Esophagus muscularis mucosa (tissue), 4 donors: ENCODE data around the gene DDR1. TPM values are rescaled to one million over a fixed set of nuclear protein-coding genes. Genes with fewer than 3 reads are reported as not detected.

Source experiments
- DNase-seq: peaks from one replicate; pipeline ENCODE4 v3.0.0-alpha.2; 2017; ENCODE audit errors: extremely low spot score
- H3K27ac ChIP-seq, 4 donors: fragments of 200-600 bp; sonication (generic); replicated peaks in 1 of 4; 1 replicate in 3 of 4; 2 replicates in 1 of 4; pipeline ENCODE4 v1.5.1; 2016 to 2019; ENCODE audit warnings: mild to moderate bottlenecking in 1 of 4
- H3K27me3 ChIP-seq, 4 donors: fragments of 200-600 bp; sonication (generic); one replicate each; pipeline versions ENCODE4 v1.5.1 to v1.6.0; 2016 to 2019
- H3K36me3 ChIP-seq, 4 donors: fragments of 200-600 bp; sonication (generic); one replicate each; pipeline ENCODE4 v1.5.1; 2016 to 2019
- H3K4me1 ChIP-seq, 4 donors: fragments of 200-600 bp; sonication (generic); one replicate each; pipeline ENCODE4 v1.5.1; 2016 to 2019
- H3K4me3 ChIP-seq, 4 donors: fragments of 200-600 bp; sonication (generic); 1 replicate in 2 of 4; 2 replicates in 2 of 4; pipeline ENCODE4 v1.5.1; 2016 to 2019; ENCODE audit warnings: mild to moderate bottlenecking in 4 of 4, moderate library complexity in 1 of 4
- H3K9me3 ChIP-seq, 4 donors: fragments of 200-600 bp; sonication (generic); 1 replicate in 3 of 4; 2 replicates in 1 of 4; pipeline ENCODE4 v1.5.1; 2016 to 2019
- EP300 ChIP-seq: sonication (generic); formaldehyde crosslinking; IDR thresholded peaks from one replicate; pipeline ENCODE4 v1.6.1; 2017; ENCODE audit warnings: antibody characterized with exemption
- POLR2A ChIP-seq: fragments of 450-650 bp; IDR thresholded peaks from one replicate; pipeline ENCODE4 v1.6.1; 2017; ENCODE audit warnings: antibody characterized with exemption, moderate library complexity, mild to moderate bottlenecking, low read depth
- POLR2AphosphoS5 ChIP-seq, 2 donors: sonication (generic); formaldehyde crosslinking; IDR thresholded peaks; one replicate each; pipeline ENCODE4 v1.6.1; 2017; ENCODE audit warnings: antibody characterized with exemption in 2 of 2
- WGBS: methylation state at CpG from one replicate; pipeline ENCODE4 v1.1.5; 2018; 5-methylcytosine and 5-hydroxymethylcytosine counted together
- intact Hi-C: fragments of 100-400 bp; cut with DNase I; formaldehyde crosslinking; loops from one replicate; pipeline ENCODE4 v1.15.1; 2023
- total RNA-seq, 4 donors: library from RNA; depleted of rRNA; stranded (reverse); fragments of >200 nt; gene quantifications; one replicate each; pipeline versions ENCODE4 v1.1.0 to v1.2.1, GENCODE V29; 2016
- TF ChIP-seq, protein P1 (sequence below), 3 experiments: fragments of 200-600 bp in 2 of 3; fragments of 450-650 bp in 1 of 3; sonication (generic) in 2 of 3; IDR thresholded peaks; one replicate each; pipeline ENCODE4 v1.5.1; 2017 to 2019; ENCODE audit warnings: antibody characterized with exemption in 3 of 3, mild to moderate bottlenecking in 2 of 3, moderate library complexity in 1 of 3

The DDR1 gene
- total RNA-seq, 4 donors from 2014 or later = 10.4 to 37.9 (median 23.3) TPM

DNA sequence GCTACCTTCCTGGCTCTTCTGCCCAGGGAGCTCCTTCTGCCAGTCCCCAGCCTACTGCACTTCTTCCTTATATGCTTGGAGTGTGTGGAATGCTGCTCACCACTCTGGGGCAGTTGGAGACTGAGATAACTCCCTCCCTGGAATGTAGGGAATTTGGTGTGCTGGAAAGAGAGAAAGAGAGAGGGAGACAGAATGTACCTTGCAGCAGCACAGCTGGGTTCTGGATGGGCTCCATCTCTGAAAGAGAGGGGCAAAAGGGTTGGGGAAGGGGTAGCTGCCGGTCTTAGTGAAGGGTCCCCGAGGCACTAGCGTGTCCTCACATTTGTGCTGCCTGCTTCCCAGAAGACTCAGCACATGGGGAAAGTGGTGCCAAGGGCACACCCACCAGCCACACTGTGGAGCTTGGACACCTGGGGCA lies 40.2 kb upstream of the DDR1 start:
- H3K27ac ChIP-seq = peak overlapping the region; percentile 18 to 45 (median 38)

DNA sequence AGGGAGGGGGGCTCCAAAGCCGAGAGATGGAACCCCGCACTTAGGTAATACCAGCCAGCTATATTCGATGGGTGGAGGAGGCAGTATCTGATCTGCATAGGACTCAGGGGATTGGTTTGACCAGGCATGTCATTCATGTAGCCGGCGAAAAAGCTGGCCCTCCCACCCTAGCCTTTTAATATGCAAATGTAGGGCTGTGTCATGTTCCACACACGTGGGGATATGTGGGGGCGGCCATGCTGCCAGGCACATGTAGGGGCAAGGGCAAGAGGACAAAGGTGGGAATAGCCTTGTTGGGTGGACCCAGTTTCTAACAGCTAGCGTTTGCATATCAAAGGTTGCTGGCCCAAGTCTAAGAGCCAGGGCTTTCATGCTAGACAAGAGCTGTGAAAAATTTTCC lies 39.1 kb upstream of the DDR1 start:
- Histone ChIP-seq H3K4me3 (no peak overlapping the region), H3K36me3 (no peaks in the 10 kb centered on the region), H3K9me3 (no peaks in the 10 kb centered on the region), H3K27ac (no peak overlapping the region), H3K4me1 (peaks cover 15 to 41% (median 28%) of the 10 kb centered on the region in 4 donors), H3K27me3 (no peaks in the 10 kb centered on the region)
- WGBS = 85% methylated on average over 8 of the region's 8 CpGs
- intact Hi-C loops = no loop called here
- no peak for TF ChIP-seq EP300
- TF ChIP-seq POLR2A = no peak
- no peak for TF ChIP-seq POLR2AphosphoS5 (IDR thresholded peaks at IDR 0.05)
- TF ChIP-seq, protein P1, sequence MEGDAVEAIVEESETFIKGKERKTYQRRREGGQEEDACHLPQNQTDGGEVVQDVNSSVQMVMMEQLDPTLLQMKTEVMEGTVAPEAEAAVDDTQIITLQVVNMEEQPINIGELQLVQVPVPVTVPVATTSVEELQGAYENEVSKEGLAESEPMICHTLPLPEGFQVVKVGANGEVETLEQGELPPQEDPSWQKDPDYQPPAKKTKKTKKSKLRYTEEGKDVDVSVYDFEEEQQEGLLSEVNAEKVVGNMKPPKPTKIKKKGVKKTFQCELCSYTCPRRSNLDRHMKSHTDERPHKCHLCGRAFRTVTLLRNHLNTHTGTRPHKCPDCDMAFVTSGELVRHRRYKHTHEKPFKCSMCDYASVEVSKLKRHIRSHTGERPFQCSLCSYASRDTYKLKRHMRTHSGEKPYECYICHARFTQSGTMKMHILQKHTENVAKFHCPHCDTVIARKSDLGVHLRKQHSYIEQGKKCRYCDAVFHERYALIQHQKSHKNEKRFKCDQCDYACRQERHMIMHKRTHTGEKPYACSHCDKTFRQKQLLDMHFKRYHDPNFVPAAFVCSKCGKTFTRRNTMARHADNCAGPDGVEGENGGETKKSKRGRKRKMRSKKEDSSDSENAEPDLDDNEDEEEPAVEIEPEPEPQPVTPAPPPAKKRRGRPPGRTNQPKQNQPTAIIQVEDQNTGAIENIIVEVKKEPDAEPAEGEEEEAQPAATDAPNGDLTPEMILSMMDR (IDR thresholded peaks at IDR 0.05) = no peak
- DNase-seq = no peak

More for the DNA sequence above, 40.2 kb upstream of the DDR1 start:
- Histone ChIP-seq H3K9me3 (no peaks in the 10 kb centered on the region), H3K36me3 (no peaks in the 10 kb centered on the region), H3K27me3 (no peaks in the 10 kb centered on the region), H3K4me1 (peaks cover 15 to 34% (median 28%) of the 10 kb centered on the region in 4 donors), H3K4me3 (no peak overlapping the region)
- no peak for DNase-seq
- WGBS = 83% methylated on average over 3 of the region's 3 CpGs
- intact Hi-C loops = no loop called here
- peak in 1 of 2 donors; percentile 47 for TF ChIP-seq POLR2AphosphoS5 (IDR thresholded peaks at IDR 0.05)
- TF ChIP-seq, protein P1 (IDR thresholded peaks at IDR 0.05) = no peak

DNA sequence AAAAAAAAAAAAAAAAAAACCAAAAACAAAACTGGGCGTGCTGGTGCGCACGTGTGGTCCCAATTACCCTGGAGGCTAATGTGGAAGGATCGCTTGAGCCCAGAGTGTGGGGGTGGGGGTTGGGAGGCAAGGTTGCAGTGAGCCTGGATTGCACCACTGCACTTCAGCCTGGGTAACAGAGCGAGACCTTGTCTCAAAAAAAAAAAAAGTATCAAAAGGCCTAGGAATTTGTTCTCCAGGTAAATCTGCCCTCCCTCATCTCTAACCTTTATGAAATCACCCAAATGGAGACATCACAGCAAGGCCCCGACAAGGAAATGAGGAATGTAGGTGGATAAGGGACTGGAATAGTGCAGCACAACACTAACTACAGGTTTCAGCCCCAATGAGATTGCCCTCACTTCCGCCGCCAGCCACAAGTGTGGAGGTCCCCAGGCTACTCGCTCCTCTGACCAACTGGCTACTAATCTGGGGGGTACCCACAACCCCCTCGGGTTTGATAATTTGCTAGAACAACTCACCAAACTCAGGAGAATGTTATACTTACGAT lies 36.8 kb upstream of the DDR1 start:
- no peaks in the 10 kb centered on the region for H3K36me3 ChIP-seq
- H3K27ac ChIP-seq = no peak overlapping the region
- H3K4me3 ChIP-seq = no peak overlapping the region
- WGBS = 68% methylated on average over 11 of the region's 11 CpGs
- TF ChIP-seq, protein P1 (IDR thresholded peaks at IDR 0.05) = no peak
- TF ChIP-seq POLR2A = no peak
- no peak for TF ChIP-seq EP300
- TF ChIP-seq POLR2AphosphoS5 (IDR thresholded peaks at IDR 0.05) = no peak
- no peaks in the 10 kb centered on the region for H3K27me3 ChIP-seq
- intact Hi-C loops = no loop called here
- no peak for DNase-seq
- peaks cover 15 to 32% (median 19%) of the 10 kb centered on the region in 4 donors for H3K4me1 ChIP-seq
- no peaks in the 10 kb centered on the region for H3K9me3 ChIP-seq

GRCh38 chr6:30847971-30848436 lies 36.3 kb upstream of the DDR1 start:
- DNase-seq = no peak
- no peak overlapping the region for H3K27ac ChIP-seq
- H3K9me3 ChIP-seq = no peaks in the 10 kb centered on the region
- no peaks in the 10 kb centered on the region for H3K27me3 ChIP-seq
- H3K4me3 ChIP-seq = no peak overlapping the region
- WGBS = 73% methylated on average over 9 of the region's 9 CpGs
- H3K36me3 ChIP-seq = no peaks in the 10 kb centered on the region
- peaks cover 15 to 27% (median 17%) of the 10 kb centered on the region in 4 donors for H3K4me1 ChIP-seq
- intact Hi-C loops = no loop called here
- TF ChIP-seq EP300 = no peak
- no peak for TF ChIP-seq POLR2A
- TF ChIP-seq, protein P1 (IDR thresholded peaks at IDR 0.05) = no peak
- no peak for TF ChIP-seq POLR2AphosphoS5 (IDR thresholded peaks at IDR 0.05)
